Measurements from ENCODE around the gene OR52E1.

The OR52E1 gene

GRCh38 chr11:5117588-5117987, 48.2 kb downstream of the OR52E1 start:
- no peak for DNase-seq (ENCODE audit: low read depth)

GRCh38 chr11:5118893-5119292, 49.5 kb downstream of the OR52E1 start:
- no peak for DNase-seq (ENCODE audit: low read depth)
